HCEC 1CT (cell line): ENCODE data around the gene MYO1B.
"Not testable (repeated sequence)": the region's sequence is repeated elsewhere in the genome, so short reads cannot be mapped to it uniquely, and the experiment has no call there.

ENCODE experiments used
- DNase-seq: peaks from one replicate; pipeline ENCODE4 v3.0.0-alpha.2; 2017

The MYO1B gene

DNA sequence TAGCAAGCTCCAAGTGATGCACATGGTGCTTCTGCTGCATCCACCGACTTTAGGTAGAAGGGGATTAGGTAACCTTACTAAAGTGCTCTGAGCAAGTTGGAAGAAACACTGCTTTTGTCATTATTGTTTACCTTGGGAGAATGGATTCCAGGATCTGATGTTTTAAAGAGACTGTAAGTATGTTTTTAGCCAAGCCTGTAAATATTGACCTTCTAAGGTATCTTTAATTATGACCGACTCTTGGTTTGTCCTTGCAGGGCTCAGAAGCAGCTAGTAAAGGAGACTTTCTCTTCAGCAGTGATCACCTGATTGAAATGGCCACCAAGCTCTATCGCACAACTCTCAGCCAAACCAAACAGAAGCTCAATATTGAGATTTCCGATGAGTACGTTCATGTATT is 170.7 kb downstream of the MYO1B start:
- no peak for DNase-seq

DNA sequence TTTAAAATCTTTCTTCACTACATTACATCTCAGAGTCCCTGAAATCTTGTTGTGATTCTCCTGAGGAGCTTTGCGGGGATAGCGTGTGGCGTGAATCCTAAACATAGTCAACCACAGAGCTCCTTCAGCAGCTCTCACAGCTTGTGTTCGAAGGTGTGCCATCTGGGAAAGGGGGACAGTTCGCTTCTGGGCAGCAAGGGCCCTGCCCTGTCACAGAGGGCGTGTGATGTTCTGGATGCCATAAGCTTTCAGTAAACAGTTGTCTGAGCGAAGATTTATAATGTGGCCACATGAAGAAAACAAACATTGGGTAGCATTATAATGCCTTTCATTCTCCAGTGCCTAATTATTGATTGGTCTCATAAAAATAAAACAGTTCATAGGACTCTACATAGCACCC is 172.5 kb downstream of the MYO1B start:
- no peak for DNase-seq

DNA sequence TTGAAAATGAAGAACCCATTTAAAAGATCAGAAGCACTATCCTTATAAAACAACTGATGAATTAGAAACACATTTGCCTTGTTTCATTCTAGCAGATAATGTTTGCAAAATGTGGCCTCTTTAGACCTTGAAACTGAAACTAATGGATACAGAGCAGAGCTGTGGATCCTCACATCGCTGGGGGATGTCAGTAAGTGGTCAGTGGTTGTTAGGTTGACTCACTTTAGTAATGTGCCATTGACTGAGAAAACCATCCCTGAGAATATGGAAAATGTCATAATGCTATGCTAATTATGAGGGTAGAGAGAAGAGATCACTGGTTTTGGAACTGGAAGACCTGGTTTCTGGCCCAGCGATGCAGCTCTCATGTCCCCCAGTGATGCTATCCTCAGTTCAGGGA is 176.7 kb downstream of the MYO1B start:
- DNase-seq = no peak

DNA sequence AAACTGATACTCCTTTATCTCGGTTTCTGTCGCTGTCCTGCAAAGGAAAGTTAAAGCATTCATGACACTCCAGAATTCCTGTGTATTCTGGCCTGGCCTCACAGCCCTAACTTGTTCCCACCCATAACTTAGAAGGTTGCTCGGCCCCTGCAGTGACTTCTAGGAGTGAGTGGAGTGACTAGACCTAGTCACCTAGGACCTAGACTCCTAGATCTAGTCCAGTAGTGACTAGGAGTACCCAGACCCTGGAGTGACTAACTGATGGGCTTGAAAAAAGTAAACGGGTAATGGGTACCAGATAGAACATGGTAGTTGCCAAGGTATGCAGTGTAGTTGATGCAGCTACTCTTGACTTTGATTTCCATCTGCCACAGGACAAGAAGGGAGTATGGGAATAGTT is 181.8 kb downstream of the MYO1B start:
- no peak for DNase-seq

DNA sequence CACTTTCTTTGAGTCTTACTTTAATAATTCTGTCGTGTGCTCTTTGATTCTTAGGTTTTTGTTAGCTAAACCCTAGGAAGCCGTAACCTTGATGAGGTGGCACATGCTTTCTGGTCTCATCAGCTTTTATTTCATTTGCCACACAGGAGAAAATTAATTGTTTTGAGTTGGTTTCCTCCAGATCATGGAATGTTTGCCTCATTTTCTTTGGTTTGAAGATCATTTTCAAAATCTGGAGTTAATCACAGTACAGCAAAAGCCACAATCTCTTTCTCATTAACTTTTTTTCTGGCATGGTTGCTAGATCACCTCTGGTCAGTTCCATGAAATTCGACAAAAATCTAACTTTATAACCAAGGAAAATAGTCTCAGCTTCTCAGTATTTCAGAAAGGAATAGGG is 182.9 kb downstream of the MYO1B start:
- DNase-seq = no peak

DNA sequence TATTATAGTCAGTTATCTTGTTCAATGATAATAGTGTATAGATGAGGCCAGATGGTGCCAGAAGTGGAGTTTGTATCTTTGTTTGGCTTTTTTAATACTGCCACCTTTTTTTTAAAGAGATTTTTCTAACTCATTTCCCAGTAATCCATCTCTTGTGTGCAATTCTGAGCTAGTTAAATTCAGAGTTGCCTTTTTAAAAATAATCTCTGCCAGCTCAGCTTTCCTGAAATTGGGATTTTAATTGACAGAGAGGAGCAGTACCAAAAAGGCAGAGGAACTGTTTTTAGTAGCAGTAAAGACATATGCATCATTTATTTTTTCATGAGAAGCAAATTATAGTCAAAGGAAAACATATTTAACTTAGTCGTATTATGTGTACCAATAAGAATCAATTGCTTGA is 185.3 kb downstream of the MYO1B start:
- no peak for DNase-seq

DNA sequence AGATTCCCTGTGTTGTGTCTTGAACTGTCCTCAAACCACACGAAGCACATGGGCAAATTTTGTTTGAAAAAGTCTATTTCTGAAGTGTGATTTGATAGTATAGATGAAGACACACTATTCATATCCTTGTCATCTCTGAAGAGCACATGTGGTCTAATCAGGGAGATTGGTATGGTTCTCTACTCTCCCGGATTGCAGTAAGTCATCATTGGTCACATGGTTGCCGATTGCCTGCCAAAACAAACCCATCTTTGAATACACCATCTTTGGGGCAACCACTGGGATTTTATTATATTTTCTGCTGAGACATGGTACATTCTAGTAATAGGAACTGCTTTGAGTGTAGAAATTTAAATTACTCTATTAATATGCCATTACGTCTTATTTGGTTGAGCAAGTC is 186.9 kb downstream of the MYO1B start:
- no peak for DNase-seq

DNA sequence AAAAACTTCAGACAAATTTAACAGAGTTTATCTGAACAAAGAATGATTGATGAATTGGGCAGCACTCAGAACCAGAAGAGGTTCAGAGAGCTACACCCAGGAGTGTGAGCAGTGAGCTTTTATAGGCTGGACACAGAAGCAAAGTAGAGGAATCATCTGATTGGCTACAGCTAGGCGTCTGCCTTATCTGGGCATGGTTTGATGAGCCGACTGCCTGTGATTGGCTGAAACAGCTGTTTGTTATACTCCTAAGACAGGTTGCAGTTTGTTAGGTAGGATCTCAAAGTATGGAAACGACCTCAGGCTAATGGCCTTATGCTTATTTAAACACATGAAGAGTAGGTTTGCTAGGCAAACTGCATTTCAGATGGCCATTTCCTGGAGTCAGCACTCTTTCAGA is 188.9 kb downstream of the MYO1B start:
- DNase-seq = no peak

DNA sequence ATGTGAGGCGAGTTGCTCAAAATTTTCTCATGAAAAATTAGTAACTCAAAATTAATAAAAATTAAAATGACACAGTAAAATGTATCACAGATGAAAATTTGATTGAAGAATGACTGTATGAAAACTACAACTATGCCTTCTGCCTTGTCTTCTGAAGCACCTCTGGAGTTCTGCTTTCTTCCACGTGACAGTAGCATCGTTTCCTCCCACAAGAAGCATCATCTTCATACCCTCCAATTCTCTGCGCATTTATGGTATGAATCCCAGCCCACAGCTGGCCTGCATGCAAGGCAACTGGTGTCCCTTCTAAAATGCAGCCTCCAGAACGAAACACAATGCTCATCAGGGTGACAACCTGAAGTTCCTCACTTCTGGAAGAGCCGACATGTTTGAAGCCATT is 189.9 kb downstream of the MYO1B start:
- DNase-seq = no peak

DNA sequence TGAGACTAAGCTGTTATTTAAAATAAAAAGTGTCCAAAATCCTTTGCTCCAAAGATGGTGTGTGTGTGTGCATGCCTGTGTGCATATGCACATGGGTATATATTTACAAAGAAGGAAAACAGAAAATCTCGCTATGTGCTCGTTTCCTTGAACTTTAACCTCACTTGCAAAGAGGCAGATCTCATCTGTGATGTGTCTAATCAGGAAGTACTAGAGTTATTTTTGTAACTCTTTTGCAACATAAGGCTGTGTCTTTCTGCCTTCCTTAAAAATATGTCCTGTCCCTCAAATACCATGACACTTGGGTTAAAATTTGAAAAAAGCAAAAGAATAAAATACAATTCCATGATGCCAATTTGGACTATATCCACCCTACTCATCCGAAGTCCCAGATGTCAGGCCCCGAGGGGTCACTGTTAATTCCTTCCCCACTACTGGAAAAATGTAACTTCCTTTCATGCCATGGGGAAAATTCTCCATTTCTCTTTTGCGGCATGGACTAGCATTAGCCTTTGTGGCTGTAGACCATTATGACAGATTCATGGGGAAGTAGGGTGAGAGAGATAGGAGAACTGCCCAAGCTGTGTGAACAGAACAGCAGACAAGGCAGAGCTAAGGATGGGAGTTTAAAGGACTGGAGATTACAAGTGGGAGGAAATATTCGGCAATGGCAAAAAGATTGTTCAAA is 191.3 kb downstream of the MYO1B start:
- DNase-seq = no peak

DNA sequence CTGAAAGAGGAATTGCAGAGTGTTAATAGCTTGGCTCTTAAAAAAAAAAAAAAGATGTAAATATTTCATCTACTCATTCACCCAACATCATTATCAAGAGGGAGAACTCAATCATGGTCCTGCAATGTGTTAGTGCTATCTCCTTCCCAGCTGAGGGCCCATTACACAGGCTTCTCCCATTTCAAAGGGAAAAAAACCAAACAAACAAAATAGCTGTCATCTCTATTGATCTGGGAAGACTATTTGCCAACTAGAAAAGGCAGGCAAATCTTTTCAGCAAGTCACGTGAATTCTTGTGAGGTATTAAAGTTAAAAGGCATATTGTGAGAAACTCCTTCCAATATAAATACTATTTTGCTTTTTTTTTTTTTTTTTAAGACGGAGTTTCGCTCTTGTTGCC is 194.3 kb downstream of the MYO1B start:
- DNase-seq = no peak

DNA sequence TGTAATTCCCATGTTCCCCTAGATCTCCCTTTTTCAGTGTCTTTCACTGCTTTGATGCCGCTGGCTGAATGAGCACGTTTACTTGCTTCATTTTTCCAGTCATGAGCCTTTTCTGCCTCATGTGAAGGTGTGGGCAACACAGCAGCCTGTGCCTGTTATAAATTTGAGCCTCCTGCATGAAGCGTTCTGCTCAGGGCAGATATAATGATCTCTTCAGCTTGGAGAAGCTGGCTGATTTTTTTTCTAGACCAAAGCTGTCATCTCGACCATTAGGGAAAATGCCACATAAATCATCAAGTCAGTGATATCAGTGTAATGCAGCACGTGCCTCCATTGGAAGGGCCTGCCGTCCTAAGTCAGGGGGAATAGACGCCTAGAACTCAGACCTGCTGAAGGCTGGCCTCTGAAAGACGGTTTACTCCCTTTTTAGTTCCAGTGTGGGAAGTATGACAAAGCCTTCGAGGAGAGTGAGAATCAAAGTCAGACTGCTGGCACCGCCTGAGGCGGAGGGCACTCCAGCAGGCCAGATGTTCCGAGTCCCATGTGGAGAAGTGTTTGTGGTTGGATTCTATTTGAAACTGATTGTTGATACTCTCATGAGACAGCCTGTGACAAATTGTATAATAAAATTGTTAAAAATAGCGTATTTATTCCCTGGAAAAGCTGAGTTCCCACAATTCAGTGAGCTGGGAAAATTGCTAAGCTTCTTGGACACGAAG is 196.5 kb downstream of the MYO1B start:
- DNase-seq = no peak

DNA sequence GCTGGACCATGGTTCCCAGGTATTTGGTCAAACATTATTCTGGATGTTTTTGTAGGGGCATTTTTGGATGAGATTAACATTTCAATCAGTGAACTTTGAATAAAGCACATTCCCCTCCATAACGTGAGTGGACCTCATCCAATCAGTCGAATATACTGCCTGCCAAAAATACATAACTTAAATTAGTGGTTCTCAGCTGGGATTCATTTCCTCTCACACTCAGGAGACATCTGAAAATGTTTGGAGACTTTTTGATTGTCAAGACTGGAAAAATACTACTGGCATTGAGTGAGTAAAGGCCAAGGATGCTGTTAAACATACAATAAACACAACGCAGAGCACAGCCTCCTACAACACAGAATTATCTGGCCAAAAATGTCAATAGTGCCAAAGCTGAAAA is 198.2 kb downstream of the MYO1B start:
- no peak for DNase-seq

DNA sequence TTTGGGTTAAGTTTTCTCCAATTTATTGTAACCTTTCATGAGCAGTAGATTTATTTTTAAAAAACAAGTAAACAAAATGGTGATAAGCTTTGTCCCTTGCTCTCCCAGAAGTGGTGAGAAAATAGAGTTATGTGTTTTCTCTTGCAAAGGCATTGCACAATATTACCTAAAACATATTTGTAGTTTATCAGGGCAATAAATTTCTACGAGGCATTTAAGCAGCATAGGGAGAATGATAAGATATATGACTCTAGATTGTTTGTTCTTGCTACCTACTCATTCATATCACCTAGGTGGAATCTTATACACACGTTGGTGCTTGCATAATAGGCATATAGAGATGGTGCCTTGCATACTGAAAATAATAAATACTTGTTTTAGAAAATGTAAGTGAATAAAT is 201.7 kb downstream of the MYO1B start:
- DNase-seq = no peak

DNA sequence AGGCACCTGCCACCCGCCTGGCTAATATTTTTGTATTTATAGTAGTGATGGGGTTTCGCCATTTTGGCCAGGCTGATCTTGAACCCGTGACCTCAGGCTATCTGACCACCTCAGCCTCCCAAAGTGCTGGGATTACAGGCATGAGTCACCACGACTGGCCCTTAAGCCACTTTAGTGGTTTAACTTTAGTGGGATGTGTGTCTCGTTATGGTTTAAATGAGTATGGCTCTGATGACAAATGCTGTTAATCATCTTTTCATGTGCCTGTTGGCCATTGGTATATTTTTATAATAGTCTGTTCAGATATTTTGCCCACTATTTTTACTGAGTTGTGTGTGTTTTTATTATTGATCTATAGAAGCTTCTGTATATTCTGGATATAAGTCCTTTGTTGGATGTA is 205.9 kb downstream of the MYO1B start:
- DNase-seq = no peak

DNA sequence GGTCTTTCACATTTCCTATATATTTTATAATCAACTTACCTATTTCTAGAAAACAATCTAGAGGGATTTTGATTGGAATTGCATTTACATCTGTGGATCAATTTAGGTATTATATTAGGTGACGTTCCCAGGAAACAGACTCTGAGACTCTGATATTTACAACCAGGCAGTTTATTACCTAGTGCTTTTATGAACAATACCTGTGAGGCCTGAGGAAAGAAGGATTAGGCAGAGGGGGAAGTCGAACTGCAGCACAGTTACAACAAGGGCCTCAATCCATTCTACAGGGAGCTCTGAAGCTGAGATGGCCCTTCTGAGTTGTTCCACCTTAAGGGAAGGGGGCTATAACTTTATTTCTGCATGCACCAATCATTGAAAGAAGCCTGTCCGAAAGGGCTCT is 206.9 kb downstream of the MYO1B start:
- no peak for DNase-seq

DNA sequence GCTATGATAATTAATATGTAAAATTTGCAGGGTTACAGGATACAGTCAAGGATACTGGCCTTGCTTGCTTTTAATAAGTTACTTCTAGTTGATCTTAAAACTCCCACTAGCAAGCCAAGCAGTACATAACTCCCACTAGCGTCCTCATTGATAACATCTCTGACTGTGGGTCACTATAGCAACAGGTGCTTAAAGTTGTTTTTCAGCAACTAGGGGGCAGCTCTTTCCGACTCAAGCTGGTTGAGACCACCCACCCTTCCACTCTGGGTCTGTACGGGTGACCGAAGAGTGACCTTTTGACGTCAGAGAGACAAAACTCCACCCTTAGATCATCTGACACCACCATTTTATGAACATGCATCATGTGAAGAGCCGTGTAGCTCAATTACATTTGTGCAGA is 208.6 kb downstream of the MYO1B start:
- no peak for DNase-seq

DNA sequence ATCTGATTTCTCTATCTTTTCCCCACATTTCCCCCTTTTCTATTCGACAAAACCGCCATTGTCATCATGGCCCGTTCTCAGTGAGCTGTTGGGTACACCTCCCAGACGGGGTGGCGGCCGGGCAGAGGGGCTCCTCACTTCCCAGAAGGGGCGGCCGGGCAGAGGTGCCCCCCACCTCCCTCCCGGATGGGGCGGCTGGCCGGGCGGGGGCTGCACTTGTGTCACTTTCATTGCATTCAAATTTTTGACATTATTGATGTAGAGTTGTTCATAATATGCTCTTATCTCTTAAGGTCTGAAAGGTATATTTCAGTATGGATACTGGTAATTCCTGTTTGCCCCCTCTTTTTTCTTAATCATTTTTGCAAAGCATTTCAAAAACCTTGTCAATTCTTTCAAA is 211.3 kb downstream of the MYO1B start:
- not testable (repeated sequence) for DNase-seq

DNA sequence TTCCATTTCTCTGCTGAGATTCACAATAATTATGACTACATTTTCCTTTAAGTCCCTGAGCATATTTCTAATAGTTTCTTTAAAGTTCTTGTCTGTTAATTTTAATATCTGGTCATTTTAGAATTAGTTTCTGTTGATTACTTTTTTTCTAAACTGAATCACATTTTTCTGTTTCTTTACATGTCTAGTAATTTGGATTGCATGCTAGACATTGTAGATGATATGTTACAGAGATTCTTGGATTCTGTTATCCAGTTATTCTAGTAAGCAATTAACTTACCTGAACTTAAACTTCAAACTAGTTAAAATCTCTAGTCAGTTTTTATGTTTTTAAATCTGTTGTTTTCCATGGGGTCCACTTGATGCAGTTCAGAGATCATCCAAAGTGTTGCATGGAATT is 214.0 kb downstream of the MYO1B start:
- no peak for DNase-seq

DNA sequence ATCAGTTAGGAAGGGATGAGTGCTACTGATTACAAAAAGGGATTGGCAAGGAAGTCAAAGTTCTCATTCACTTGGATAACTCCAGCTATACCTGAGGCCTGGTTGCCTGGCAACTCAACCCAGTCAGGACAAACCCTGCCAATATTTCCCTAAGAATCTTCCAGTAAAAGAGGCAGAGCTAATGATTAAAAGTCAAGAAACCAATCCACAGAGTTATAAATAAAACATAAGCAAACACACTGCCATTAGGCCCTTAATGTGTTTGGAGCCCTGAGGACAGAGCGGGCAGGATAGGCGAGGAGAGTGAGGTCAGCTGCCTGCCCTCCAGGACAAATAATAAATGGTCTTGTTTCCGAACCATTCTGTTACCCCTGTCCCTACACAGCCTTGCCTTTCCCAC is 217.2 kb downstream of the MYO1B start:
- DNase-seq = no peak

DNA sequence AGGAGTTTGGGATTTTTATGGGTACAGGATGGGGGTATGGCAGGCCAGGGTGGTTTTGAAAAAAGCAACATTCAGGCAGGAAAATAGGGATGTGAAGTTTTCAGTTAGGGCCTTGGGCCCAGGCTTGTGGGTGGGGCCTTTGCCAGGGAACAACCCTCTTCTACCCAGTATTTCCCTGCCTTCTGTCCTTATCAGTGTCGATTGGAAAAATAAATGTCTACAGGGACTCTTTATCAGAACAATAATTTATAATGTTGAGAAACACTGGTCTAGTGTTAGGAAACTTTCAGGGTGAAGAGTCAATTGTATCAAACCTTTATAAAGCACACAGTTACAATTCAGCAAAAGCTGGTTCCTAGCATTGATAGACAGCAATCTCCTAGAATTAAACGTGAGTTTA is 218.6 kb downstream of the MYO1B start:
- no peak for DNase-seq

DNA sequence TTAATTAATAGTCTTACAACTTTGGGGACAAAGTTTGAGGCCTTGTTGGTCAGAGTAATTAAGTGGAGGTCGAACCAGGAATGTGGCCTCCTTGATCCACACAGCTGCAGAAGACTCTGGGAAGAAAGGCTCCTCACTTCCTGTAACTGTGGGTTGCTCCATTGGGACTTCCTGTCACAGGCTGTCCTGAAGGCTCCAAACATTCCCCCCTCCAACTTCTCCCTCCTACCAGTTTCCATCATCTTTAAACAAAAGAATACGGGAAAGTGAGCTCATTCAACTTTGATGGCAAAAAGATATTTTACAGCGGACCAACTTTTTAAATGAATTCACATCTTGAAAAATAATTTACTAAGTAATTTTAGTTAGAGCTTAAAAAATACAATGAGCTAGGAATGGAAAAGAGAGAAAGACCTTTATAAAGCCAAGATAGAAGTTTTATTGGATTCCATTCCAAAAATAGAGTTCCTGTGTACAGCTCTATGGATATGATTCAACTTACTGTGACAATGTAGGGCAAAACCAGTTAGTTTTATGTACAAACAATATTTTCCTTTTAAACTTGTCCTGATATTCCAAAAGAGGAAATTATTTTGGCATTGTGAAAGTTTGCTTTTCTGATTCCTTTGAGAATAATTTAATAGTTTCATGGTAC is 220.7 kb downstream of the MYO1B start:
- DNase-seq = no peak

DNA sequence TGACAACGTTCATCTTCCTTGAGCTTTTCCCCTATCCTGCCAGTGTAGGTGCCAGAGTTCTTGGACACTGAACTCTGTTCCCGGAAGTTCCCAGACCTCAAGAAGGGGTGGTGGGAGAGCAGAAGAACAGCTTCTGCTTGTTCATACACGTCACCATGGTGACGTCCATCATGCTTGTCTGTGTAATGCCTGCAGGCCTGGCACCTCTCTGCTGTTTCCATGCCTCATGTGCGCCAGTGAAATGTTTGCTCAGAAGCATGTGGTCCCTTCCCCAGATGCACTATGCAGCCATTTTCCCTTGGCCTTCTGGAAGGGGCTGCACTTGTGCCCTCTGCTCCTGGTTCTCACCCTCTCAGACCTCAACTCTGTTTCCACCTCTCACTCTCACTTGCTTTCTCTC is 221.9 kb downstream of the MYO1B start:
- DNase-seq = no peak

DNA sequence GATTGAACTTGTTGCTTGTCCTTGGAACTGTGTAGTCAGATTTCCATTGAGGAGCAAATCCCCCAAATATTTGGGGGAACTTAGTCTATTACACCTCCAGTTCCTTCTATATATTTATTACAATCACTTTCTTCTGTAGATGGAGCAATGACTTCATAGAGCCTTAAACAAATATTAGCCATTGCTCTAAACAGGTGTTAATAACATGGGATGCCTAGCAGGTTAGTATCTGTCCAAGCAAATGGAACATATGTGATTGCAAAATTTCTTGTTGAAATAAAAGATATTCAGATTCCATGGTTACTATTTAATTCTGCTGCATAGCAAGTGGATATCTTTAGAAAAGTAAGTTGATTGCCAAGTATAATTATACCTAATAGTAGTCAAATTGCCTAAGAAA is 225.1 kb downstream of the MYO1B start:
- no peak for DNase-seq

DNA sequence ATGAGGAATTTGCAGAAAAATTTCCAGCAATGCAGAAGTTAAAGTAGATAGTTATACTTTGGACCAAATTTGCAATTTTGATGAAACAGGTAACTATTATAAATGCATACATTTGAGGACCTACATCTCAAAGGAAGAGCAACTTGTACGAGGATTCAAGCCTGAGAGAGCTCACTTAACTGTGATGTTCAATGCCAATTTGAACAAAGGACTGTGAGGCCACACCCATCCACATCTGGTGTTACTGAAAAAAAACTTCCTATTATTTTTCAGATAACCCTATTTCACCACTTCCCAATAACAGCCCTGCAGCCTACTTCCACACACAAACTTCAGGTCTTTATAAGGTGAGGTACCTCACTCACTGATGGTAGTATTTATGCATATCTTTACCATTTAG is 229.3 kb downstream of the MYO1B start:
- DNase-seq = no peak
